HG02610 (cell line): ENCODE results near the gene MYO1D.
"Not testable (repeated sequence)": the region's sequence is repeated elsewhere in the genome, so short reads cannot be mapped to it uniquely, and the experiment has no call there.

Experiments used
- ATAC-seq: cut with Tn5 transposase; IDR thresholded peaks from one replicate; pipeline ENCODE4 v1.9.1; 2021; ENCODE audit warnings: mild to moderate bottlenecking, moderate library complexity; ENCODE audit not compliant: unreplicated experiment

Gene MYO1D

GRCh38 chr17:32741381-32741780, 135.5 kb downstream of the MYO1D start:
- ATAC-seq: no peak

- ATAC-seq: no peak
Measured at GRCh38 chr17:32739722-32740121, 137.2 kb downstream of the MYO1D start.

- ATAC-seq: not testable (repeated sequence)
Measured at GRCh38 chr17:32739151-32739550, 137.8 kb downstream of the MYO1D start.

- ATAC-seq: no peak
Measured at GRCh38 chr17:32733401-32733800, 143.5 kb downstream of the MYO1D start.

GRCh38 chr17:32732900-32733299, 144.0 kb downstream of the MYO1D start:
- ATAC-seq: no peak

- no peak for ATAC-seq
Measured at GRCh38 chr17:32732296-32732642, 144.7 kb downstream of the MYO1D start.

GRCh38 chr17:32731556-32732295, 145.2 kb downstream of the MYO1D start:
- no peak for ATAC-seq

- no peak for ATAC-seq
Measured at GRCh38 chr17:32727681-32728080, 149.2 kb downstream of the MYO1D start.

GRCh38 chr17:32725697-32726096, 151.2 kb downstream of the MYO1D start:
- ATAC-seq: no peak

- ATAC-seq: no peak
Measured at GRCh38 chr17:32723310-32723955, 153.5 kb downstream of the MYO1D start.

GRCh38 chr17:32722733-32723132, 154.2 kb downstream of the MYO1D start:
- no peak for ATAC-seq

GRCh38 chr17:32720671-32721070, 156.3 kb downstream of the MYO1D start:
- ATAC-seq: no peak

- no peak for ATAC-seq
Measured at GRCh38 chr17:32719689-32720088, 157.2 kb downstream of the MYO1D start.

GRCh38 chr17:32714922-32715321, 162.0 kb downstream of the MYO1D start:
- not testable (repeated sequence) for ATAC-seq

GRCh38 chr17:32714206-32714605, 162.7 kb downstream of the MYO1D start:
- not testable (repeated sequence) for ATAC-seq

- no peak for ATAC-seq
Measured at GRCh38 chr17:32713081-32713480, 163.8 kb downstream of the MYO1D start.

- no peak for ATAC-seq
Measured at GRCh38 chr17:32709562-32709961, 167.4 kb downstream of the MYO1D start.

GRCh38 chr17:32701871-32702270, 175.1 kb downstream of the MYO1D start:
- ATAC-seq: no peak

GRCh38 chr17:32699247-32699646, 177.7 kb downstream of the MYO1D start:
- no peak for ATAC-seq

- no peak for ATAC-seq
Measured at GRCh38 chr17:32697728-32698625, 178.9 kb downstream of the MYO1D start.

- no peak for ATAC-seq
Measured at GRCh38 chr17:32696426-32696825, 180.5 kb downstream of the MYO1D start.

GRCh38 chr17:32695864-32696263, 181.1 kb downstream of the MYO1D start:
- ATAC-seq: no peak
